GM18870 (cell line): ENCODE results near the gene TRIP6.

ENCODE experiments used
- ATAC-seq: cut with Tn5 transposase; IDR thresholded peaks from one replicate; pipeline ENCODE4 v1.9.1; 2021; ENCODE audit warnings: moderate library complexity; ENCODE audit not compliant: unreplicated experiment

The TRIP6 gene, protein sequence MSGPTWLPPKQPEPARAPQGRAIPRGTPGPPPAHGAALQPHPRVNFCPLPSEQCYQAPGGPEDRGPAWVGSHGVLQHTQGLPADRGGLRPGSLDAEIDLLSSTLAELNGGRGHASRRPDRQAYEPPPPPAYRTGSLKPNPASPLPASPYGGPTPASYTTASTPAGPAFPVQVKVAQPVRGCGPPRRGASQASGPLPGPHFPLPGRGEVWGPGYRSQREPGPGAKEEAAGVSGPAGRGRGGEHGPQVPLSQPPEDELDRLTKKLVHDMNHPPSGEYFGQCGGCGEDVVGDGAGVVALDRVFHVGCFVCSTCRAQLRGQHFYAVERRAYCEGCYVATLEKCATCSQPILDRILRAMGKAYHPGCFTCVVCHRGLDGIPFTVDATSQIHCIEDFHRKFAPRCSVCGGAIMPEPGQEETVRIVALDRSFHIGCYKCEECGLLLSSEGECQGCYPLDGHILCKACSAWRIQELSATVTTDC

DNA sequence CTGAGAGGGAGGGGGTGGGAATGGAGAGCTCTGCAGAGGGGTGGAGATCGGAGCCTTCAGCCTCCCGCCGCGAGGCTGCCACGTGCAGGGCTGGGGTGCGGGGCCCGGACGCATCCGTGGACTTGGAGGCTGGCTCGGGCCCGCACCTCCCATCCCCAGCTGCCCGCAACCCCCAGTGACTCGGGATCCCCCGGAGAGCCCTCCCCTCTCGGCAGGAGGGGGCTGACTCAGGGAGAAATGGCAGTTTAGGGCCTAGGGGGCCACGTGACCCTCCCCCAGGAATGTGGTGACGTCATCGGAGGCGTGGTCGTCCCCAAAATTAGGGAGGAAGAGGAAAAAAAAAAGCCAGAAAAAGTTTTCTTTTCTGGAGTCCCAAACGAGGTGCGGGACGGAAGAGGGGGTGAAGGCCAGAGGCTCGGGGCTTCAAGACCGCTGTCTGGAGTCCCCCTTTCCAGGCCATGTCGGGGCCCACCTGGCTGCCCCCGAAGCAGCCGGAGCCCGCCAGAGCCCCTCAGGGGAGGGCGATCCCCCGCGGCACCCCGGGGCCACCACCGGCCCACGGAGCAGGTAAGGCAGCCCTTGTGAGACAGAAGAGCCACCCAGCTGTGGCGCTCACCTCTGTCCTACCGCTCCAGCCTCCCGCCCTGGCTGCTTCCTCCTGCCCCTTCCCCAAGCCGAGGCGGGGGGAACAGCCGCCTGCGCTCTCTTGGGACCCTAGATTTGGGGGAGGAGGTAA is at the start of gene TRIP6:
Gene TRIP6 (plus strand): TSS at position 348 of the 736 bp plus-strand sequence. CDS start 111 bp downstream, at position 459.
- ATAC-seq = no peak

DNA sequence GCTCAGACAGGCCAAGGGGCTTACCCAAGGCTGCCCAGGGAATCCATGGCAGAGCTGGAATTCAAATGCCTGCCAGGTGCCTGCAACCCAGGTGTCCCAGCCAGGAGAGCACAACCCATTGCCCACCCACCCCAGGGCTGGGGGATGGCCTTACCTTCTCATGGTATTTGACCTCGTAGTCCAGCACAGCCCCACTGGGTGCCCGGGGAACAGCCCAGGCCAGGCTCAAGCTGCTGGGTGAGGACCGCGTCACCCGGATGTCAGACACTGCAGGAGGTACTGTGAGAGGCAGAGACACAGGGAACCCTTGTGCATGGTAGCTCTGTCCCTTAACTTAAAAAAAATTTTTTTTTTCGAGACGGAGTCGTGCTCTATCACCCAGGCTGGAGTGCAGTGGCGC is 48.8 kb upstream of the TRIP6 start:
- ATAC-seq = no peak

DNA sequence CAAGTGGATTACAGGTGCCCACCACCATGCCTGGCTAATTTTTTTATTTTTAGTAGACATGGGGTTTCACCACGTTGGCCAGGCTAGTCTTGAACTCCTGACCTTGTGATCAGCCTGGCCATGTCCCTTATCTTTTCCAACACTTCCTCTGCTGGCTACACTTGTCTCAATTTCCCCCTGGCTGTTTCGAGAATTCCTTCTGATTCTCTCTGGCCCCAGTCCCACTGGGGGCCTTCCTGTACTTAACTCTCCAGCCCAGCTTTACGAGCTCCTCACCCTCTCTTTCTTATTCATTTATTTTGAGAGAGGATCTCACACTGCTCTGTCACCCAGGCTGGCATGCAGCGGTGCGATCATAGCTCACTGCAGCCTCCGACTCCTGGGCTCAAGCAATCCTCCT is 48.4 kb upstream of the TRIP6 start:
- ATAC-seq = no peak

DNA sequence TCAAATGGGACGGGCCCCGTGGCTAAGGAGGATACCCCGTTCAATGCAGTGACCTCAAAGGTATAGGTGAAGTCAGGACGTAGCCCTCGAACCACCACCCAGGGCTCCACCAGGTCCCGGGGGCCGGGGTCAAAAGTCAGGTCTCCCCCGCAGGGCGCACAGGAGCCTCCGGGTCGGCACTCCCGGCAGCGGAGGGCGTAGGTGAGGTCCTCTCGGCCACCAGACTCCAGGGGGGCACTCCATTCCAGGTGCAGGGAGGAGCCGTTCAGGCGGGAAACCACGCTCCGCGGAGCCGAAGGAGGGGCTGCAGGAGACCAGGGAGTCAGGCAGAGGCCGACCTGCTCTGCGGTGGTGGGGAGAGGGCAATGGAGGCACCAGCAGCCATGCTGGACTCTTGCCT is 47.6 kb upstream of the TRIP6 start:
- ATAC-seq = no peak

DNA sequence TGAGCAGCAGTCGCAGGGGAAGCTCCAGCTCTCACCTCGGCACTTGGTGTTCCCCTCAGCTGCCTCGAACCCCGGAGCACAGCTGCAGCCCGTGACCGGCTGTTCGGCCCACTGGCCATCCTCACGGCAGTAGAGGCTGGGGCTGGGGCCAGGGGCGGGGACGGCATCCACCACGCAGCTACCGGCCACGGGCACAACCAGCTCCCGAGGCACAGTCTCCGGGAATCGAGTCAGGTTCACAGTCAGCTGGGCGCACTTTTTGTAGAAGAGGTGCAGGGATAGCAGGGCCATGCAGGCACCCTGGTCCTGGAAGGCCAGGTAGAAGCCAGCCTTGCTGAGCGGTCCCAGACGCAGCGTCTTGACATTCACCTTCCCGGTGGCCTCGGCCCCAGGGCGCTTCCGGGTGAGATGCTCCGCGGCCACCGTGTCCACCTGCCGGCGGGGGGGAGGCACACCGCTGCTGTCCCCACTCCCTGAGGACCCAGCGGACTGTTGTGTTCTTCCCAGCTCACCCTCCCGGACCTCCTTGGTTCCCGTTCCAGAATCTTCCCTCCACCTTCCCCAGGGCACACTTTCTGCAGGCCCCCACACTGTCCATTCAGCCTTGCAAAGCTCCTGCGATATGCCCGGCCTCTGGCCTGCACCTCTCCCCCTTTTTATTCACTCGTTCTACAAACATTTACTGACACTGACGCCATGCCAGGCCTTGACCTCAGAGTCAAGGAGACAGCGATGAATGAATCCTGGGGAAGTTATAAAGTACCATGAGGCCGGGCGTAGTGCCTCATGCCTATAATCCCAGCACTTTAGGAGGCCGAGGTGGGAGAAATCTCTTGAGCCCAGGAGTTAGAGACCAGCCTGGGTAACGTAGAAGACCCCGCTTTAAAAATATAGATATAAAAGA is 44.7 kb upstream of the TRIP6 start:
- no peak for ATAC-seq

DNA sequence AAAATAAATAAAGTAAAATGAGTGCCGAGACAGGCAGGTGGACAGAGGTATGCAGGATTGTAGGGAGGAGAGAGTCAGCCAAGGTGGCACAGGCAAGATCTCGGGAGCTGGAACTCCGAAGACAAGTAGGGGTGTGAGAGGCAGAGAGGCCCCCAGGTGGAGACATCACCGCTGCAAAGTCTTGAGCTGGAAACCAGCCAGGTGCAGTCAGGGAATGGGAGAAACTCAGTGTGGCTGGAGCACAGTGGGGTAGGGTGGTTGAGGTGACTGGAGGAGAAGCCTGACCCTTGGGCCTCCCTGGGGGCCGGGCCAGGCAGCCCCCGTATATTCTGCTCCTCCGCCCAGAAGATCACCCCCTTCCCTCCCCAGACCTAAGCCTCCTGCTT is 44.1 kb upstream of the TRIP6 start:
- ATAC-seq = no peak

DNA sequence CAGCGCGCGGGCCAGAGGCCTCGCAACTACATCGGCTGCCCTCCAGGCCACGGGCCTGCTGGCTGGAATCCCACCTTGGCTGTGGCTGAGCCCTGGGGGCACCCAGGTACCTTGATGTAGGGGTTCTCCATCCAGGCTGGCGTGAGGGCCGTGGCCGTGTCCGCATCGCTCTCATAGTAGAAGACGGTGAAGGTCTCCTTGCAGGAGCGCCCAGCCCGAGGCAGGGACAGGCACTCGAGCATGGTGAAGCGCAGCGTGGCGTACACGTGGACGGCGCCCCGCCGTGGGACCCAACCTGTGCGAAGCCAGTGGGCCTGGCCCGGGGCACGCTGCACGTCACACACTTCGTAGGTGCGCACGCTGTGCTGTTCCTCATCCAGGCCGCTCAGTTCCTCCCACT is 43.7 kb upstream of the TRIP6 start:
- no peak for ATAC-seq

DNA sequence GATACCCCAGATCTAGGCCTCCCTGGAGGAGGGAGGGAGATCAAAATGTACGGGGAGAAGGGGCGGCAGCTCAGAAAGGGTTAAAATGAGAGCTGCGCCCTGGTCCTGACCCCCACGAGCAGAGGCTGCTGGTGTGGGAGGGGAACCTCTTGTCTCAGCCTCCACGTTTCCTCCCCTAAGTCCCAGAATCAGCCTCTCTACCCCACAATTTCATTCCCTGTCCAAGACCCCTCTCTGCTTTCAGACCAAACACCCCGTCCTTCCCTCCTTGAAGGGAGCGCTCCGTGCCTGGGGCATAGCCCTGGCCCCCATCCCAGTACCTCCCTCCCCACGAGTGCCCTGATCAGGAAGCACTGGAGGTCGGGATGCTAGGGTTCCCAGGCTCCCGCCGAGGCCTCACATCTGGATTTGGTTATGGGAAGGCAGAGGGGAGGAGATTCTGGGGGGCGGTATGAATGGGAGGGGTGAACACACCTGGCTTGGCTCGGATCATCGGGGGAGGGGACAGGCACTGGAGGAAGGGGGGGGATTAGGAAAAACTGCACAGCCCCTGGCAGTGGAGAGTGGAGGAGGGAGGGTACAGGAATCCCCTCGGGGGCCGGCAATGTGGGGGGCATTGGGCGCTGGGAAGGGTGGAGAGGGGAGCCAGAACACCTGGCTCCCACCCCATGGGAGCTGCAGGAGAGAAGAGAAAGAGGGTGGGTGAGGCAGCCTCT is 42.5 kb upstream of the TRIP6 start:
- ATAC-seq = no peak

DNA sequence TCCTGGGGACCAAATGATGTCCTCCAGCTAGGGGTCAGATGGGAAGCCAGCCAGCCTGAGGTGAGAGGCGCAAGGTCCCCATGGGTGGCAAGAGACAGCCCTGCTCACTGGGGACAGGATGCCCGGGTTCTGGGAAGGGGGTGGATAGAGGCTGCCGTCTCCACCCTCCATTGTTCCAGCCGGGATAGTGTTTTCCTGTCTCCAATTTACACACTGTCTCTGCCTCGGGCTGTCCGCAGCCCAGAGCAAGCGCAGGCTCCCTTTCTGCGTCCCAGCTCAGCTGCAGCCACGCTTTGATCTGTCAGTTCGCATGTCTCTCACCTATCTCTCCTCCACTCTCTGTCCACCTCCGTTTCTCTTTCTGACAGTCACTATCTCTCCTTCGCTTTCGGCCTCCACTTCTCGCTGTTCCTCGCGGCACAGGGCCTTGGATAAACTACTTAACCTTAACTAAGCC is 41.9 kb upstream of the TRIP6 start:
- no peak for ATAC-seq

DNA sequence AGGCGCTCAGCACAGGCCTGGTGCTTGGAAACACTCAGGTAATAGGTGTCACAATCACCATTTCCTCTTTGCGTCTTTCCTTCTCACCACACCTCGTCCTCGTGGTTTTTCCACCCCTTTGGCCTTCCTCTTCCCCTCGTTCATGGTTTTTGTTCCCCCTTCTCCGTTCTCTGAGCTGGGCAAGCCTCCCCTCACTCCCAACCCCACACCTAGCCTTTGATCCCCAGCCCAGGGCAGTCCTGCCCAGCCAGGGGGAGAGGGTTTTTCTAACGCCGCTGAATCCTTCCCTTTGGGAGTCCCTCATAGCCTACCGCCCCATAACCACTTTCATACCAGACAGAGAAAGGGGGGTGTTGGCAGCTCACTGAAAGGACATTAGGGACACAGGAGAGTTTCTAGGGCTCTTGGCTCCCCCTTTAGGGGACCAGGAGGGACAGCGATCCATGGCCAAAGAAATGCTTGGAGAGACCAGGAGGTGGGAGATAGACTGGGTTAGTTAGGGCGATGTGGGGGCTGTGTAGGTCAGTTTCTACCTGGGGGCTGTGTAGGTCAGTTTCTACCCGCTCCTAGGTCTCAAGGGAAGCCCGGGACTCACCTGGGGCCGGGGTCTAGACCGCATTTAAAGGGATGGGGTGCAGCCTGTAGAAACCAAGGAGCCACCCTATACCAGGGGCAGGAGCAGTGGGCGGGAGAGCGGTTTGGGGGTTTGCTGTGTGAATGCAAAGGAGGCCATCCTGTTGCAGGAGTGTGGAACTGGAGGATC is 41.3 kb upstream of the TRIP6 start:
- ATAC-seq = no peak

DNA sequence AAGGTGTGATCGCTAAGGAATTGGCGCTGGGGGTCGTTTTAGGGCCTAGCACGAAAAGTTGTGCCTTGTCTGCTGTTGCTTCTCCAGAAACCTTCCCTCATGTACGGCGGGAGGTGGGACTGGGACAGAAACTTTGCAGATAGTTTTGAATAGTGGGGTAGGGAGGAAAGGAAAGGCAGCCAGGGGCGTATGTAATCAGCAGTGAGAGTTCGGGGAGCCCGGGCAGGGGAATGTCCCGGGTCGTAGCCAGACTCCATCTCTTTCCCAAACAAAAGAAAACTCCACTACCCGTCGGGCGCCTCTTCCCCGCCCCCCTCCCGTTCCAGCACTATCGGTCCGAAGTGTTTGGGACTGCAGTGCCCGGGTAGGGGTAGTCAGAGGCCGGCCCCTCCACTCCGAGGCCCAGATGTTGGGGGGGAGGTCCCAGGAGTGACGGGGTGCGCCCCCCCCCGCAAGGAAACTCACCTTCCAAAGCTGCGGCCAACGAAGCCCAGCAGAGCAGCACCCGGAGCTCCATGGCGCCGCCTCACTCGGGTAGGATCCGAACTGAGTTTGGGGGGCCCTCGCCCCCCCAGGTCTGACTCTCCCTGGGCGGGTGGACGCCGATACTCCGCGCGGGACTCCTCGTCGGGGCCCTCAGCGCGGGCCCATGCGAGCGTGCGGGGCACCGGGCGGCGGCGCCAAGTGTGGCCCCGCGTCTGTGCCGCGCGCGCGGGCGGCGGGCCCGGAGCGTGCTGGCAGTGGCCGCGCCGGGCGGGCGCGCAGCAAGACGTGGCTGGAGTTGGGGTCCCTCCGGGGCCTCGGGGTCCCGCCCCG is 40.5 kb upstream of the TRIP6 start:
- no peak for ATAC-seq

DNA sequence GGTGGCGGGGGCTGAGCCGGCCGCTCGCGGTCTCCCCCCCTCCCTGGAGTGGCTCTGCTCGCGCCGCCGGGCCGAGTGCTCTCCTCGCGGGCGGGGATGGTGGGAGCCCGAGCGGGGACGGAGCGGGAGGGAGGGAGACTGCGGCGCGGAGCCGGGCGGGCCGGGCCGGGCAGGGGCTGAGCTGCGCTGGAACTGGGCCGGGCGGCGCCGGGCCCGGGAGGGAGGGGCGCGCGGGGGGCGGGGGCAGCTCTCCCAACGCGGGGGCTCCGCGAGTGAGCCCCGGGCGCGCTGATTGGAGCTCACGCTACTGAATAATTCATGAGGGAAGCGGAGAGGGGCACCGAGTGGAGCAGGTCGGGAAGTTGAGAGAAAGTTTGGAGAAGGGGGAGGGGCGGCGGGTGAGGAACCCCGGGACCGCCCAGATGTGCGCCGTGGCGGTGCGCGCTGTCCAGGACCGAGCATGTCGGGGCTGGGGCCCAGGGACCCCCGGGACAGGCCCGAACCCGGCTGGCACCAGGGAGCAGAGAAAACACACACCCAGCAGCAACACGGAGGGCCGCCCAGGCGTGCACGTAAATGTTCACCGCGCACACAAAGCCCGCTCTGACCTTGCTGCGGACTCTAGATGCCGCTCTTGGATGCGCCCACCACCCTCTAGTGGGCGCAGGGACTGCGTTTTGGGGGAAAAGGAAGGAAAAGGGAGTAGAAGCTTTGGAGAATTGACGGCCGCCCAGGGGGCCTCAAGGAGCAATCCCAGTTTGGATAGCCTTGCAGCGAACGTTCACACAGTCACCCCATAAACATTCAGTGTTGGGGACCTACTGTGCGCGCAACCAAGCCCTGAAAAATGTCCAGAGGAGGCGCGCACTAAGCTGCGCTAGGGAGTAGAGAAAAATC is 39.6 kb upstream of the TRIP6 start, which contains the start of gene EPHB4:
Gene EPHB4 (minus strand): TSS at position 194 of the 897 bp plus-strand sequence. CDS start 493 bp downstream, outside the sequence.
- no peak for ATAC-seq

DNA sequence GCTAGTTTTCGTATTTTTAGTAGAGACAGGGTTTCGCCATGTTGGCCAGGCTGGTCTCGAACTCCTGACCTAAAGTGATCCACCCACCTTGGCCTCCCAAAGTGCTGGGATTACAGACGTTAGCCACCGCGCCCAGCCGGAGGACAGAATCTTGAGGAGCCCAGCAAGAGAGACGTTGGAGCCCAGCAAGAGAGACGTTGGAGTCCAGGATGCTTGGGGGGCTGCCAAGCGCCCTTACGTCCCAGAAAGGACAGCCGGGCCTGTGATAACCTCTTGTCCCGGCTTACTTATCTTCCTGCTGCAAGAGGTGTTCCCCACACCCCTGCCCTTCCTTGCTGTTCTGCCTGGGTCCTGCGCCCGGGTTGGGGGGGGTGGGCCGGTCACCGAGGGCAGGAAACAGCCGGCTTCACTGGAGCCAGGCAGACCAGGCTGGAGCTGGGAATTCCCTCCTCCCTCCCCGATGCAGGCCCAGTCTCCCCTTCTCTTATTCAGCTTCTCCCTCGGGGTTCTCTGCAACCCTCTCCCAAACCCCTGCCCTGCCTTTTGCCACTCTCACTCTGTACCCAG is 38.0 kb upstream of the TRIP6 start:
- no peak for ATAC-seq

DNA sequence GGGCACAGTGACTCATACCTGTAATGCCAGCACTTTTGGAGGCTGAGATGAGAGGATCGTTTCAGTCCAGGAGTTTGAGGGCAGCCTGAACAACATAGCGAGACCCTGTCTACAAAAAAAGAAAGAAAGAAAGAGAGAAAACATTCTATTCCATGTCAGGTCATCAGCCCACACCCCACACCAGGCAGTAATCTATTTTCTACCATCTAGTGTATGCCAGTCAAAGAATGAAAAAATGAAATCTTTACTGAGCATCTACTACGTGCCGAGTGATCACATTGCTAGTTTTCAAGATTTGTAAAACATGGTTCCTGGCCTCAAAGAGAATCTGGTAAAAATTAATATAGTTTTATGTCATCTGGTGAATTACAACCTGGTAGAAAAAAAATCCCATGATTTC is 36.8 kb upstream of the TRIP6 start:
- ATAC-seq = no peak

DNA sequence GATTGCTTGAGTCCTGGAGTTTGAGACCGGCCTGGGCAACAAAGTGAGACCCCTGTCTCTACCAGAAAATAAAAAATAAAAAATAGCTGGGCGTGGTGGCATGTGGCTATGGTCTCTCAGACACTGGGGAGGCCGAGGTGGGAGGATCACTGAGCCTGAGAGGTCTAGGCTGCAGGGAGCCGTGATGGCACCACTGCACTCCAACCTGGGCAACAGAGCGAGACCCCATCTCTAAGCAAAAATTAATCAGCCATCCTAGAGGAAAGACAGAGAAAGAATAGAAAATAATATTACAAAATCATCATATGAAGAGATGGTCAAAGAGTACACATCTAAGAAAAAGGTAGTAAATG is 34.9 kb upstream of the TRIP6 start:
- ATAC-seq = no peak

DNA sequence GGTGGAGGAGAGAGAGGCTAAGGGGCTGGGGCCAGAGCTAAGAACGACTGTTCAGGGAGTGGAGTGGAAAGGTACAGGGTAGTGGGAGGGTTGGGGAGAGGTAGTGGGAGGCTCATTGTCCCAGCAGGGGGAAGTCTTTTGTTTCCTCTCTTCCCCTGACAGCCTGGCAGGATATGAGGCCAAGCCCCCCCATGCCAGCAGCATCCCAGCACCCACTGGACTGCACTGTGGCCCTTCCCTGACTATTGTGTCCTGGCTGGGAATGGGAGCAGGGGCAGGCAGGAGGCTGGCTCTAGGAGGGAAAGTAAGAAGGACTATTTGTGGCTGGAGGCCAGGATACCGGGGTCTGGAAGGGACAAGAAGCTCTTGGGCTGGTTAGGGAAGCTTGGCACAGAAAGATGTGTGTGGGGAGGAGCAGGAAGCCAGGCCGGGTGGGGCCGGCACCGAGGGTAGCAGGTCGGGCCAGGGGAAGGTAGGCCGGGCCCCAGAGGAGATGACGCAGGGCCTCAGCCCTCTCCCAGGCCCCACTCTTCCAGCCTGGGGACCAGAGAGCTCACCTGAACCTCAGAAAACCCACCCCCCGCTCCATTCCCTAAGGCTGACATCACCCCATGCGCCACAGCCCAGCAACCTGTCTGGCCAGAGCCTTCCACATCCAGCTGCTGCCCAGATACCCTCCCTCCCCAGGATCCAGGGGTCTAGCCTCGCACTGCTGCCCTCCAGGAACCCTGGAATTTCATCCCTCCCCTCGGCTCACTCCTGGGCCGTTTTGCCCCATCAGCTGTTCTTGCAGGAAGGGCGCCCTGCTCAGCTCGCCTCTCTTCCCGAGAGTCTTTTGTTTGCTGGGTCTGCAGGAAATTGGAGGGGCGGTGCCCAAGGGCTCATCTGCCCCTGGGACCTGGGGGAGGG is 31.0 kb upstream of the TRIP6 start:
- no peak for ATAC-seq

DNA sequence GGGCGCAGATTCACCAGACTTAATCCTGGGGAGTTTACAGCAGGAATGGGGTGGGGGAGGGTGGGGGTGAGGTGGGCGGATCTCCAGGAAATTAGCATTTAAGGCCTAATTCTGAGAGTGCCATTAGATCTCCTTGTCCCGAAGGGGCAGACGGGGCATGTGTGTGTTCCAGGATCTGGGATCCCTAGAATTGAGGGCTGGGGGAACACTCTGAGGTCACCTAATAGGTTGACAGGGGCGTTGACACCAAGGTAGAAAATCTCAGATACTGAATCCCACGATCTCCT is 30.4 kb upstream of the TRIP6 start:
- no peak for ATAC-seq
